Body of pancreas (tissue), 4 donors: Measurements from ENCODE around the gene LRRC8B.

Experiments
- POLR2A ChIP-seq, 3 donors: fragments of 450-650 bp; IDR thresholded peaks; one replicate each; pipeline ENCODE4 v1.6.1; 2016; ENCODE audit warnings: antibody characterized with exemption in 3 of 3, mild to moderate bottlenecking in 2 of 3
- TF ChIP-seq, protein P1 (sequence below), 7 experiments: fragments of 450-650 bp in 4 of 7; fragments of 200-600 bp in 3 of 7; sonication (generic) in 3 of 7; IDR thresholded peaks; one replicate each; pipeline ENCODE4 v1.5.1; 2016 to 2019; ENCODE audit warnings: antibody characterized with exemption in 7 of 7

GRCh38 chr1:89539128-89539527 lies 14.5 kb downstream of the LRRC8B start:
- TF ChIP-seq, protein P1, sequence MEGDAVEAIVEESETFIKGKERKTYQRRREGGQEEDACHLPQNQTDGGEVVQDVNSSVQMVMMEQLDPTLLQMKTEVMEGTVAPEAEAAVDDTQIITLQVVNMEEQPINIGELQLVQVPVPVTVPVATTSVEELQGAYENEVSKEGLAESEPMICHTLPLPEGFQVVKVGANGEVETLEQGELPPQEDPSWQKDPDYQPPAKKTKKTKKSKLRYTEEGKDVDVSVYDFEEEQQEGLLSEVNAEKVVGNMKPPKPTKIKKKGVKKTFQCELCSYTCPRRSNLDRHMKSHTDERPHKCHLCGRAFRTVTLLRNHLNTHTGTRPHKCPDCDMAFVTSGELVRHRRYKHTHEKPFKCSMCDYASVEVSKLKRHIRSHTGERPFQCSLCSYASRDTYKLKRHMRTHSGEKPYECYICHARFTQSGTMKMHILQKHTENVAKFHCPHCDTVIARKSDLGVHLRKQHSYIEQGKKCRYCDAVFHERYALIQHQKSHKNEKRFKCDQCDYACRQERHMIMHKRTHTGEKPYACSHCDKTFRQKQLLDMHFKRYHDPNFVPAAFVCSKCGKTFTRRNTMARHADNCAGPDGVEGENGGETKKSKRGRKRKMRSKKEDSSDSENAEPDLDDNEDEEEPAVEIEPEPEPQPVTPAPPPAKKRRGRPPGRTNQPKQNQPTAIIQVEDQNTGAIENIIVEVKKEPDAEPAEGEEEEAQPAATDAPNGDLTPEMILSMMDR (IDR thresholded peaks at IDR 0.05): no peak
- TF ChIP-seq POLR2A (IDR thresholded peaks at IDR 0.05): no peak
